NCI-H510A (cell line): ENCODE results near the gene RPS15.

ENCODE experiments used
- DNase-seq: peaks from one replicate; lab custom pipeline; 2025; lab: John Stamatoyannopoulos, UW

The RPS15 gene

DNA sequence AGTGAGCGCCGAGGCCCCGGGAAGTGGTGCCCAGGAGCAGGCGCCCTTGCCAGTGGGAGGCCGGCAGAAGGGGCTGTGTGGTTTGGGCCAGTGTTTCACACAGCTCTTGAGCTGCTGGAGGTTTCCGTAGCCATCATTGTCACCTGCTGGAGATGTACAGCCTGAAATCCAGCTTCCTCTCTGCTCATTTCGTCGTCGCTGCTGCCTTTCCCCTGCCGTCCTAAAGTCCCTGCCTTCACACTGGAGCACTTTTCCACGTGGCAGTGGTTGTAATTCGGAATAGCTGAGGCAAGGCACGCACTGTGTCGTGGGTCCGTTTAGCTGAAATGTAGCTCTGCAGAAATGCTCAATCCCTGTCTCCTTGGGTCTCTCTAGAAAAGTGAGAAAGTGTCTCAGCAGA is 17.6 kb upstream of the RPS15 start:
- DNase-seq = no peak

DNA sequence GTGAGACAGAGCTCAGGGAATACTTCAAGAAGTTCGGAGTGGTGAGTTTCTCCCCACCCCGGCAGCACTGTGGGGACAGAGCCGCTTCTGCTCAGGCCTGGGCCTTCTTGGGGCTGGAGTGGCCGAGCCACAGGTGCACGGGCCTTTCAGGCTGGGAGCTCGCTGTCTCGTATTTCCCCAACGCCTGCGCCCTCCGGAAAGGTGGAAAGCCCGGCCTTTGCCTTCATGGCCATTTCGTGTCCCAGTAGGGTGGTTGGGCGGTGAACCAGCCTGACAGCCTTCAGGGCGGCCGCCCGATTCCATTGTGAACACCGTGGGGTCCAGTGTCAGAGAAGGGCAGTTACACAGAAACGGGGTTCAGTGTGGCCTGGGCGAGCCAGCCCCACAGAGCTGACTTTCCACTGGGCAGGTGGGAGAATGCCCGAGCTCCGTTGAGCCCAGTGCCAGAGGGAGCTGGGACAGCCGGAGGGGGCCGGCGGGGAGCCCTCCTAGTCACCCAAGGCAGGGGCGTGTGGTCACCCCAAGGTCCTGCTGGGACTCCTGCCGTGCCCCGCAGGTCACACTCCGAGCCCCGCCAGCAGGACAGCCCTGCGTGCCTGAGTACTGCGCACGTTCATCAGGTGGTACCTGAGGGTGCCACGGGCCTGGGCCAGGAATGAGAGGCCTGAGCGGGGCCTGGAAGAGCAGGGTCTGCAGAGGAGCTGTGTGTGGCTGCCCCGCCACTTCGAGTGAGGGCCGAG is 16.8 kb upstream of the RPS15 start:
- DNase-seq = no peak

DNA sequence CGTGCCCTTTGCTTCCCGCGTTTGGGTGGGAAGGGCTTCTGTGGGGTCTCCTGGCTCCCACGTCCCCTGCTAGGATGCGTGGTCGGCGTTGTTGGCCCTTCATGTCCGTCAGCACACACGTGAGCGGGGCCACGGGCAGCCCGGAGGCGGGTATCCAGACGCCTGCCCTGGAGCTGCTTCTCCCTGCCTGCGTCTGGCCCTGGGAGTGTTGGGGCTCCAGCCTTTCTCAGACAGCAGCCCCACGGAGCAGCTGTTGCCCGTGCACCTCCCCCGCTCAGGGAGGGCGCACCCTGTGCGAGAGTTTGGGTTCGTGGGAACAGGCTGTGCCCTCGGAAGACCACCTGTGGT is 16.3 kb upstream of the RPS15 start:
- DNase-seq = no peak

DNA sequence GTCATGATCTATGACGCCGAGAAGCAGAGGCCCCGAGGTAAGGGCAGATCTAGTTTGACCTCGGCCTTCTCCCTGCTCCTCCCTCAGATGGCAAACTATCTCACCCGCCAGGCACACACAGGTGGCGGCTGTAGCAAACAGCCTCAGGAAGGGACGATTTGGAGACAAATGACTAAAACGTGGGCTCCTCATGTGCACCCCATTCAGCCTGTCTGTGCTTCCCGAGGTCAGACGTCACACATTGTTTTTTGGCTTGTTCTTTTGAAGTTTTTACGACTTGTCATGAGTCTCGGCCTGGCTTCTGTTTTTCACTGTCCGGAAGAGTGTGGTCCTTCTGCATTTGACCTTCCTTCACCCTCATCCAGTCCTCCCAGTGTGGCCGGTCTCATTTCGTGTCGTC is 15.8 kb upstream of the RPS15 start:
- no peak for DNase-seq

DNA sequence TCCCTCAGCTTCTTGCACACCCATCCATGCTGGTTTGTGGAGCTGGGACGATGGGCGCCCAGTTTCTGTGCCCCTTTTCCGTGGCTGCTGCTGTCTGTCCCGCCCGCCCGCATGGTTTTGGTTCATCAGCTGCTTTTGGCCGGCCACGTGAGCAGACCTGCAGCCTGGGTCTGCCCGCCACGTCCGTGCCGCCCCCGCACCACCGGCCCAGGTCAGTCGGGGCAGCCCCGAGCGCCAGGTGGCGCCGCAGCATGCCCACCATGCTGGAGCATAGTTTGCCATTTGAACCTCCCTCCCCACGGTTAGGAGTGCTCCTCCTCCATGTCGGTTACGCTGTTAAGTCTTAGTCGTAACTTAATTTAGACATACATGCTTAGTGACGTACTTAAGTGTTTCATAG is 15.3 kb upstream of the RPS15 start:
- no peak for DNase-seq

DNA sequence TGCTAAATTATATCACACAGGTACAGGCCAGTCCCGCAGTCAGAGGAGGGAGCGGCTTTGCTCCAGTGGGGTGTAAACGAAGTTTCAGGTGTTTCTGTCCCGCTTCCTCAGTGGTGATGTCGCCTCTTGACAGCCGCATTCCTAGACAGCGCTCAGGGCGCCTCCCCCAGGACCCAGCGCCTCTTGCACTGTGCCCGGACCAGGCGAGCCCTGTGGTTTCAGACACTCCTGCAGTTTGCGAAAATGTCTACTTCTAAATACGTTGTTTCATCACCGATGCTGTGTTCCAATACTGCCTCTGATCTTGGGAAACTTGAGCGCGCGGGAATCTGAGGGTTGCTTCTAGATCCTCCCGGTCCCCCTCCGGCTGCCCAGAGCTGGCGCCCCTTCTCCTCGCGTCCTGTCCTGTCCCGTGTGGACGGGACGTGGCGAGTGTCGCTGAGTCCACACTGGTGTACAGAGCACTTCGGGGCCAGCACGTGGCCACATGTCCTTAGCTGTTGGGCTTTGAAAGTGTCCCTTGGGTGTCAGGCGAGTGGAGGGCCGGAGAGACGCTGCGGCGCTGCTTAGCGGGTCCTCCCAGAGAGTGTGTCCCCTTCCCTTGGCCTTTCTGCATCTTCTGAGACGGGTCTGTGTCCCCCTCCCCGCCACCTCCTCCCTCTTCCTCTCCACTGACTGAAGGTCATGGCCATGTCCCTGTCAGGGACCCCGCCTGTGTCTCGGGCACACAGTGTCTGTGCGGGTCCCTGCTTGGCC is 14.6 kb upstream of the RPS15 start:
- no peak for DNase-seq

DNA sequence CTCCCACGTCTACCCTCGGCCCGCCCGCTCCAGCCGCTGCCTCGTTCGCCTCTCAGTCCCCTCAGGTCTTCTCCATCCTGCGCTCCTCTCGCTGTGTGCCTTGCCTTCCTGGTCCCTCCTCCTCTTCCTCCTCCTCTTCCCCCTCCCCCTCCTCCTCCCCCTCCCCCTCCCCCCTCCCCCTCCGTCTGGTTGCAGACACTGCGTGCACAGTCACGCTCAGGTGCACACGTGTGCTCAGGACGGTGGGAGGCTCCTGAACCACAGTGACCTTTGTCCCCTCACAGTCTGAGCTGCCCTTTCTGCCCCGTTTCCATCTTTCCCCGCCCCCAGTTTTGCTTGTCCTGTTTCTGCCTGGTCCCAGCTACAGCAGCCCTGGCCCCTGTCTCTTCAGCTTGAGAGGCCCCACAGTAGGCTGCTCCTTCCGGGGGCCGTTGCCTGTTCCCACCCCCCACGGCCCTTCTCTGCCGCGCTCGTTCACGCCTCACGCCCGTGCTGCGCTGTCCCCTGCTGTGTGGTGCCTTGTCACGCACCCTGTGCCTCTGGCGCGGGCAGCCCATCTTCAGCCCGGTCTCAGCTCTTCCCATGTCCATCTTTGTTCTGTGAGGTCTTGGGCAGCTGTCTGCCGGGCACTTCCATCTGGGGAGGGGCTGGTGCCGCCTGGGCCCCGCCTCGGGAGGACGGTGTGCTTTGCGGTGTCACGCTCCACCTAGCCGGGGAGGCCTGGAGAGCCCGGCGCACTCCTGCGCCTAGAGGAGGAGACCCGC is 13.8 kb upstream of the RPS15 start:
- no peak for DNase-seq

DNA sequence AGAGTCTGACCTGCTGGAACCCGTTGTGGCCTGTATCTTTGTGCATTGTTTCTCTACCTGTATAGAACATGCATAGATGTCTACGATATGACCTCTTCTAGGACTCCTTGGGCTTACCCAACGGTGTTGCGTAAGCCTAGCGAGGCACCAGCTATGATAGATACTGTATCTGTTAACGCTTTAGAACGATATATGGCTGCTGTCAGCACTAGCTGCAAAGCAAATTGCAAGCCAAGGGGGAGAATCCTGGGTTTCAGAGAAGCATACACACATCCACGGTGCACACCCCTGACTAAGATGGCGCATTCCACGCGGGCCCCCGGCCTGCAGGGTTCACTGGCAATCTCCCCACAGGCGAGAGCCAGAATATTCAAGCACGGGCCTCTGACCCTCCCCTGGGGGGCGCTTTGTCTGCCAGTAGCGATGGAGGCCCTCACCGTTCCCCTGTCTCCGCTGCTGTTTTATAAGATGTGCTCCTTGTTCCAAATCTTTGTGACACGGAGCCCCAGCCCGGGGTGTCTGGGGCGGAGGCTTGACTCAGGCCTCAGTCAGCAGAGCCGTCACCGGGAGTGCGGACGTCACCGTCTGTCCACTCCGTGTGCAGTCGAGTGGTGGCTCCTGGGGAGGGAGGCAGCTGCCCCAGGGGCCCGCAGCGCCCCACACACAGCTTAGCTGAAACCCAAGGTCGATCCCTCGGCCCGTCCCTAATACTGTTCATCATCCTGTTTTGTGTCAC is 12.9 kb upstream of the RPS15 start:
- DNase-seq = no peak

DNA sequence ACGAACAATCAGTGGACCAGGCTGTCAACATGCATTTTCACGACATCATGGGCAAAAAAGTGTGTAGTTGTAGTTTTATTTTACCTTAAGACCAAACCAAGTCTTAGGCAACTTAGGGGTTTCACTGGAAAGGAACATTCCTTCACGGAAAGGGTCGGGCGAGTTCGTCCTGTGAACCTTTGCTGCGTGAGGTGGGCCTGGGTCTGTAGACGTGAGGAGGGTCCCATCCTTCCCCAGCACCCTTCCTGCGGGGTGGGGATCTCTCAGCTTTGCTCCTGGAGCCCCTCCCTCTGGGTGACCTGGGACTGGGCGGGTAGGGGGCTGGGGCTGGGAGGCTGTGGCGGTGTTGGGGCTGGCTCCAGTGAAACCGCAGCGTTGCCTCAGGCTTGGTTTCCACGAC is 12.3 kb upstream of the RPS15 start:
- no peak for DNase-seq

DNA sequence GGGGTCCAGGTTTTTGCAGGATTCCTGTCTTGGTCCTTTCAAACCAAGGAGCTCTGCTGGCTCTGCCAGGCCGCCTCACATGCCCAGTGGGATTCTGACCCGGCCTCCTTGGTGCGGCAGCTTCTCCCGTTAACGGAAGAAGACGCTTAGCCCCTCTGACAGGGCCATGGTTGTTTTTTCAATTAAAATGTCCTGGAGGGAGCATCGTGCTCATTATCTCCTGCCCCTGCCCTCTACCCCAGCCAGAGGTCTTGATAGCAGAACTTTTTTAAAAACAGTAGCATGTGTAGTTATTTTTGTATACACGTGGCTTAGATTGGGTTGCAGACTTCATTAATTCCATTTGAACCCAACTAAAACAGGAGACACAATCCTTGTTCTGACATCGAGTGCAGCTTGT is 11.5 kb upstream of the RPS15 start:
- no peak for DNase-seq

DNA sequence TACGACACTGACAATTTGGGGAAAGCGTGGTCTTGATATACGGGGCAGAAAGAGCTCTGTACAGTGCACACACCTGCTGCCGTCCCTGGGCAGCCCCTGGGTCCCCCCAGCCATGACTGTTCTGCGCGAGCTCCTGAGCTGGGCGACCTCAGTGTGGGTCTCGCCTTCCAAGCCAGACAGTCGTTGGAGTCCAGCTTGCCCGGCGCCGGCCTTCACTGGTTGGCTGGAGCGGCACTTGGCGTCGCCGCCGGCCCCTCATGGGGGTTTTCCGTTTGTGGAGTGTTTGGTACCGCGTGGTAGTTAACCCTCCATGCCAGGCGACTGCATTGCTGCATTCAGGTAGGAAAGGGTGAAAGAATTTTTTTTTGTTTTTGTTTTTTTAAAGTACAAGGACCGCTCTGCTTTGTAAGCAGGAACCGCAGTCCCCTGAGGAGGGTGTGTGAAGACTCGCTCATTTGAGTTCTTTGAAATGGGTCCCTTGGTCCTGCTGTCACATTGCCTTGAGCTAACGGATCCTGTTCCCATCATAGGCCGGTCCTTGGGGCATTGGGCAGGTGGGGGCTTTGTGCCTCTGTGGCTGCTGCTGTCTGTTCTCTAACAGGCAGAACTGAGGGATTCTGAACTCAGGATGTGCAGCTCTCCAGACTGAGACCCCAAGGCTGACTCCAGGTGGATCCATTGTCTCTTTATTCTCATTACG is 10.8 kb upstream of the RPS15 start:
- no peak for DNase-seq

DNA sequence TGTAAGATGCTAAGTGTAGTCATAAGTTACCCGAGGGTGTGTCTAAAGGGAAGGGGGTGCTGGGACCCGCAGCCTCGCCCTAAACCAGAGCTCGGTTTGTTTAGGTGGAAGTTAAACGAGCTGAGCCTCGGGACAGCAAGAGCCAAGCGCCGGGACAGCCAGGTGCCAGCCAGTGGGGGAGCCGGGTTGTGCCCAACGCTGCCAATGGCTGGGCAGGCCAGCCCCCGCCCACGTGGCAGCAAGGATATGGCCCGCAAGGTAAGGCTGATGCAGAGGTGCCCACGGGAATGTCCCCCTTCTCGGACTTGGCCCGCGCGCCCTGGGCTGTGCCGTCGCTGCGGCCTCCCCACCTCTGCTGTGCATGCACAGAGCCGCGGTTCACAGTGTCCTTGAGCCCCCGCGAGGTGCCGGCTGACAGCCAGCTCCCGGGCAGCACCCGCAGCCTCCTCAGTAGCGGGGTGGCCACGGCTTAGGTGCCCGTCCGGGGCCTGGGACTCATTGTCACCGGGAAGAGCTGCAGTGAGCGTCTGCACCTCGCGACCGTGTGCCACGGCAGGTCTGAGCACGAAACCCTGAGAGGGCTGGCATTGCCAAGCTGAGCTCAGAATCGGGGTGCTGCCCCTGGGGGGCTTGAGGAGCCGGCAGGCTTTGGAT is 9.3 kb upstream of the RPS15 start:
- DNase-seq = no peak

DNA sequence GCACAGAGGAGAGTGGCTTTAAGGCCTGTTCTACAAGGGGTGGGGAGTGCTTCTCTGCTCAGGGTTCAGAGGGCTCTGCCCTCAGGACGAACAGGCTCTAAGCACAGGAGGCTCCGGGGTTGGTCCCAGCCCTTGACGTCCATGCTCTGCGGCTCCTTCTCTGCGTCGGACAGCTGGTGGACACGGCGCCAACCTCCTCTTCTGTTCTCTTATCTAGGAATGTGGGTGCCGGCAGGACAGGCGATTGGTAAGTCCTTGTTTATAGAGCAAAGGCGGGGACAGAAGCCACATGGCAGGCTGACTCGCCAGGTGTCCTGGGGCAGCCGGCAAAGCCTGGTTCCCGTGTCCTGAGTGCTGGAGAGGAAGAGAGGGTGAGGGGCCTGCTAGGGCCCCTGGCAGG is 8.4 kb upstream of the RPS15 start:
- no peak for DNase-seq

DNA sequence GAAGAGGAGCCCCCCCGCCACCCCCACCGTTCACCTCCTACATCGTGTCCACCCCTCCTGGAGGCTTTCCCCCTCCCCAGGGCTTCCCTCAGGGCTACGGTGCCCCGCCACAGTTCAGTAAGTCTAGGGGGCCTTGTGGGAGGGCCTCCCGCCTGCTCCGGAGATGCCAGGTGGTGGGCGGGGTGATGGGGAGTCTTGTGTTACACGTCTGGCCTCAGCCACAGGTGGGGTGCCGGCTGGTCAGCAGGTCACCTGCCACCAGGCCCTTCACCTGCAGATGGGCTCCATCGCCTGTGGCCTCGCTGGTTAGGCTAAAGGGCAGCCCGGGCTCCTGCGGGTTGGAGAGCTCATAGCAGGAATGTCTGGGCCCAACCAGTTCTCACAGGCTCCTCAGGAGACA is 8.0 kb upstream of the RPS15 start:
- DNase-seq = no peak

DNA sequence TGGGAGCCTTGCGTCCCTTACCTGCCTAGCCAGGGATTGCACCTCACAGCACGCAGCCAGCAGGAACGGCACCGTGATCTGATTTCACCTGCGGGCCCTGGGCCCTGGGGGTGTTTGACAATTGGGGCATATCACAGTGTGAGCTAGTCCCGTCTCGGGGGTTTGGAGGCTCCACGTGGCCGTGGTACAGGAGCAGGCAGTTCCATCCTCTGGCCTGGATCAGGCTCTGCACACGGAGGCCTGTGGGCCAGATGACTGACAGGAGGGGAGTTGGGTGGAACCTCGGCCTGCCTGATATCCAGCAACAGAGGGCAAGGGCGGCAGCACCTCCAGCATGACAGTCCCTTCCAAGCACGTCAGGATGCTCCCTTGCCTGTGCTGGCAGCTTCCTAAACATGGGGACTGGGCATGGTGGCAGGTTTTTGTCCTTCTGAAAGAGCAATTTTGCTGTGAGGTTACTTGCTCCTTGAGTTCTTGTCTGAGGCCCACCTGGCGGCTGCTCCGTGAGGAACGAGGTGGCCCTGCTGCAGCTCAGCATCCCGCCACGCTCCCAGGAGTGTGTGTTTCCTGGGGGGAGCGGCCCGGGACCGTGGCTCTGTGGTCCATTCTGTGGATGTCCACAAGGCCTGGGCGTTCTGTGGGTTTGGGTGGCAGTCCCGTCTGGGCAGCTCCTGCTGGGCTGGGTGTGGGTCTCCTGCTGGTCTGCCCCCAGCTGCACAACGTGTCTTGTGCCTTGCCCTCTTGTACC is 6.3 kb upstream of the RPS15 start:
- DNase-seq = no peak

DNA sequence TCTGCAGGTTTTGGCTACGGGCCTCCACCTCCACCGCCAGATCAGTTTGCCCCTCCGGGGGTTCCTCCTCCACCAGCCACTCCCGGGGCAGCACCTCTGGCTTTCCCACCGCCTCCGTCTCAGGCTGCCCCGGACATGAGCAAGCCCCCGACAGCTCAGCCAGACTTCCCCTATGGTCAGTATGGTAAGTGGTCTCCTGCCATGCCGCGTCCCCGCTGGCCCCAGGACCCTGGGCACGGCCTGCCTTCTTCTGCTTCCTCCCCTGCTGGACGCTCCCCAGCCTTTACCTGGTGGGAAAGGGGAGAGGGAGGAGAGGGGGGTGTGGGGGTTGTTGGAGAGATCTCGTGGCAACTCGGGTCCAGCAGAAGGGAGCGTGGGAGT is 5.7 kb upstream of the RPS15 start:
- no peak for DNase-seq

DNA sequence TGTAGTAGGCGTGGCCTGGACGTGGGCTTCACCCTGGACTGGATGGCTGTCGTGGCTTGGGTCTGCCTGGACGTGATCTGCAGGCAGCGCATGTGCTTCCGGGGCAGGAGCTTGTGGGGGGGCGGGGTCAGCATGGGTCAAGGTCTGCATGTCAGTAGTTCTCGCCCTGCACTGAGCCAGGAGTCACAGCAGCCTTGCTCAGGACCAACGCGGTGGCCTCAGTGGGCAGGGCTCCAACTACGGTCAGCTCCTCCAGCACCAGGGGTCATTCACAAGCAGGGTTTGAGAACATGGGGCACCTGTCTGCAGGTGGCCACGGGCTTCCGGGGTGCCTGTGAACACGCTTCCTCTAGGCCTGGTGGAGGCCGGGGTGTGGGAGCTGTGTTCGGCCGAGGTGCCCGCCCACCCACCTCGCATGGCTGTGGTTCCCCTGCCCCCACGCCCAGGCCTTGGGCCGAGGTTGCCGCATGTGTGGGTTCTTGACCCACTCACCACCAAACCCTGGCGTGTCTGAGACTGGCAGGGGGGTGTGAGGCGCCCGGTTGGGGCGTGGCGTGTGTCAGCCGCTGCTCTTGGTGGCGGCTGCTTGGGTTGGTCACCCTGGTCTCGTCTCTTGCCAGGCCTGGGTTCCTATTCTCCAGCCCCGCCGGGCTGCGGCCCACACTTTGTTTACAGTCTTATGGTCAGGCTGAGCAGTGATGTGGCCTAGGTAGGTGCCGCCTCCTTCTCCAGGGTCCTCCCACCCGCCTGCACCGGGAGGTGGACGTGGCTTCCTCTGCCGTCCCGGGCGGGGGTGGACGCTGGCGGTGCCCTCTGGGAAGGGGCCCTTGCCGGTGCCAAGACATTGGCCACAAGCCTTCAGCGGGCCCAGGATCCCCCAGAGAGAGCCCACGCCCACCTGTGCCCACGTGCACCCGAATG is 4.8 kb upstream of the RPS15 start:
- no peak for DNase-seq

DNA sequence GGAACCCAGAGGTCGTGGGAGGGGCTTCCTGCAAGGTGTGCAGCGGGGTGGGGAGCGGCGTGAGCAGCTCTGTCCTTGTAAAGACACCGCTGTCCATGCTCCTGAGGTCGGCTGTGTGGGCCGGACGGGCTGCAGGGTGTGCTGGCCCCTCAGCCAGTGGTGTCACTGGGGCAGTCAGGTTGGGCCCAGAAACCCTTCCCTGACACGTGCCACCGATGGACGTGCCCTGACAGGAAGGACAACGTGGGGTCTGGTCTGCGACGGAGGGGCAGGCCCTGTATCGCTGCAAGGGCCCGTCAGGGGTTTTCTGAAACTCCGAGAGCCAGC is 4.2 kb upstream of the RPS15 start:
- no peak for DNase-seq

DNA sequence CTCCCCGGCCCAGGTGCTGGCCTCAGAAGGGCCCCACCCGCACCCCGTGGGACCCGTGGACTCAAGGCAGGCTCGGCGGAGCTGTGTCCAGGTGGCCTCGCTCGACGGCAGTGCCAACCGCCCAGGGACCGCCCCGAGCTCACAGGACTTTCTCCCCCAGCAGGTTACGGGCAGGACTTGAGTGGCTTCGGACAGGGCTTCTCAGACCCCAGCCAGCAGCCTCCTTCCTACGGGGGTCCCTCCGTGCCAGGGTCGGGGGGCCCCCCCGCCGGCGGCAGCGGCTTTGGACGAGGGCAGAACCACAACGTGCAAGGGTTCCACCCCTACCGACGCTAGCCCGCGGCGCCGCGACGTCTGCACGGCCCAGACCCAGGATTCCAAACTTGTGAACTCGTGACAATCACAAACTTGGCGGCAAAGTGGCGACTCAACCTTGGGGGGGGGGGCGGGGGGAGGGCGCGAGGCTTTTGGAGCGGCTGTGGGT is 3.6 kb upstream of the RPS15 start:
- DNase-seq = no peak
